Measurements from ENCODE around the gene RTL3. TPM values are rescaled to one million over a fixed set of nuclear protein-coding genes. Genes with fewer than 3 reads are reported as not detected.

The RTL3 gene, protein sequence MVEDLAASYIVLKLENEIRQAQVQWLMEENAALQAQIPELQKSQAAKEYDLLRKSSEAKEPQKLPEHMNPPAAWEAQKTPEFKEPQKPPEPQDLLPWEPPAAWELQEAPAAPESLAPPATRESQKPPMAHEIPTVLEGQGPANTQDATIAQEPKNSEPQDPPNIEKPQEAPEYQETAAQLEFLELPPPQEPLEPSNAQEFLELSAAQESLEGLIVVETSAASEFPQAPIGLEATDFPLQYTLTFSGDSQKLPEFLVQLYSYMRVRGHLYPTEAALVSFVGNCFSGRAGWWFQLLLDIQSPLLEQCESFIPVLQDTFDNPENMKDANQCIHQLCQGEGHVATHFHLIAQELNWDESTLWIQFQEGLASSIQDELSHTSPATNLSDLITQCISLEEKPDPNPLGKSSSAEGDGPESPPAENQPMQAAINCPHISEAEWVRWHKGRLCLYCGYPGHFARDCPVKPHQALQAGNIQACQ
- not detected in 2 replicates for total RNA-seq (2014; rRNA removed; shearing (Covaris generic))

DNA sequence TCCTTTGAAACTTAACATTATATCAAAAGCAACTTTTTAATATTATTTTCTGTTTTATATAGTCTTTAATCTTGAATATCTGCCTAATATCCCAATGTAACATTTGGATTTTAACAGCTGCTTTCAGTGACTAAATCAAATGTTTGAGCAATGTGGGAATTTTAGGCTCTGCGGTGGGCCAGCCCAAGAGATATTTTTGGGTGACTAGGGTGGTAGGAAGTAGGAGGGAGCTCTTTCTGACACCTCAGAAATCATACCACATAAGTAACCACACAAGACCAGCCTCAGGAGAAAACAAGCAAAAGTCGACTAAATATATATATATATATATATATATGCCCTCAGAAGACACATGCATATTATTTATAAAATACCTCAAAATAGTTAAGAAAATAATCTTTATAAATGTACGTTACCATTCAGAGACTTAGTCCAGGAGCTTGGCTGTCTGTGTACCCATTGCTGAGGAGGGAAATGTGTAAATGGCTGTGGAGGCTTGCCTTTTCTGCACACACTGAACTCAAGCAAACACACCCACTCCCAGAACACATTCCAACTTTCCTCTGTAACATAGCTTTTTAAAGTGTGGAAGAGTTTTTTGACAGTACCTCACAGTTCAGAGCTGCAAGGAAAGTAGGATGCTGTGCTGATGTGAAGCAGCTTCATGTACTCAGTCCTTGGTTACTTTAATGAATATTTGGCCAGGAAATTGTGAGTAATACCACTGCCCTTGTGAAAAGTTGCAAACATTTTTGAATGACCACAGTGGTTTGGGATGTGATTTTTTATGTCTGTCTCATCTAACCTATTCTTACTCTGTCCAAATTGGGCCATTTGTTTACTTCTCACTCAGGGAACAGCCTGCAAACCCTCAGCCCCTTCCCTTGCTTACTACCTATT, at the start of gene RTL3:
TSS of gene RTL3 (minus strand) at position 484 of the 900 bp plus-strand sequence. CDS start 908 bp downstream, outside the sequence.
- H3K4me3 ChIP-seq (ENCODE audit: insufficient read depth, low read depth, low read length), result no peak within 1 kb of the TSS
- DNase-seq, result no peak
- no peaks in the 10 kb centered on the region for H3K27me3 ChIP-seq (ENCODE audit: control insufficient read depth, insufficient read depth, low read length)
- H3K36me3 ChIP-seq (replicated peaks; ENCODE audit: control insufficient read depth, insufficient read depth, low read length), result no peaks in the 10 kb centered on the region

DNA sequence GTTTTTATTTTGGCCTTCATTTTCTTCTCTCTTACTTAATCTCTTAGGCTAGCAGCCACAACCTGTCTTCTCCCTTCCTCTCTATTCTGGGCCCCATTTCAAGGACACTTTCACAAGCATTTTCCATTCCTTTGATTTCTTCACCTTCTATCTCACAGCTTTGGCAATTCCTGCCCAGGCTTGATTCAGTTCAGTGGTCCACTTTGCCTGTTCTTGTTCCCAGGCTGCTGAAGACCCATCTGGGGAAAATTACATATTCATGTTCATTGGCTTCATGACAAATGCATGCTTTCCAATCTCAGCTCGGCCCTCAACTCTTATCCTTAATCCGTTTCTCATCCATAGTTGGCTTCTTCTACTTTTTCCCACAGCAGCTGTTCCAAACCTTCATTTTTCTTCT, 49.7 kb upstream of the RTL3 start:
- Histone ChIP-seq H3K36me3 (replicated peaks; ENCODE audit: control insufficient read depth, insufficient read depth, low read length) (no peaks in the 10 kb centered on the region), H3K4me3 (ENCODE audit: insufficient read depth, low read depth, low read length) (no peak overlapping the region), H3K27me3 (ENCODE audit: control insufficient read depth, insufficient read depth, low read length) (no peaks in the 10 kb centered on the region)
- DNase-seq, result no peak

DNA sequence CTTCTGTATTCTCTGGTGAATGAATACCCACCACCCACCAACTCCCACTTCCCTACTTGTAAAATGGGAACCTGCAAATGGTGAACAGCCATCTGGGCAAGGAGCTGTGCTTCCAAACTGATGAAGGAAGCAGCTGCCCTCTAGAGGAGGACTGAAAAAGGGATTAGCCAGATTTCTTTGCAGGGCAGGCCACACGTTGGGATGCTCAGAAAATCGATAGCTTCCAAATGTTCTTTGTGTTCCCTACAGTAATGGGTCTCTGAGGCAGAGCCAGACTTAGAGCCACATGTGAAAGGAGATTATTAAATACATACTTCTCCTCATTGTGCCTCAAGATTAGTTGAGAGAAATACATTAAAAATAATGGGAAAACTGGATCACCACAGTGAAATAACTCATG, 49.1 kb upstream of the RTL3 start:
- no peaks in the 10 kb centered on the region for H3K27me3 ChIP-seq (ENCODE audit: control insufficient read depth, insufficient read depth, low read length)
- H3K36me3 ChIP-seq (replicated peaks; ENCODE audit: control insufficient read depth, insufficient read depth, low read length), result no peaks in the 10 kb centered on the region
- peak; percentile 11 for DNase-seq
- no peak overlapping the region for H3K4me3 ChIP-seq (ENCODE audit: insufficient read depth, low read depth, low read length)

DNA sequence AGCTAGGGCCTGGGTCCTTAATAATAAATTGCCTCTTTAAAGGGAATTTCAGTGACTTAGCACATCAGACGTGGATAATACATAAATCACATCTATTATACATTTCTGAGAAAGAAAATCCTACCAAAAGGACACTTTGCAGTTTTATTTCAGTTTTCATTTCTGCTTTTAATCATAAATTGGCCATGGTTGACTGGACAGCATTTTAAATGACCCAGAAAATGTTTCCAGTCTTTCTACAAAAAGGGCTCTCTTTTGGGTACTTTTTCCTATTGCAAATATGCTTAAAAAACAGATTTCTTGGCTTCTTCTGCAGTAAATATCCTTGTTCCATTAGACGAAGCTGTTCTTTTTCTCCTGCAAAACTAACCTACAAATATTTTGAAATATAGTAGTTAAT, 46.9 kb upstream of the RTL3 start:
- Histone ChIP-seq H3K4me3 (ENCODE audit: insufficient read depth, low read depth, low read length) (no peak overlapping the region), H3K36me3 (replicated peaks; ENCODE audit: control insufficient read depth, insufficient read depth, low read length) (no peaks in the 10 kb centered on the region), H3K27me3 (ENCODE audit: control insufficient read depth, insufficient read depth, low read length) (no peaks in the 10 kb centered on the region)
- DNase-seq, result no peak

DNA sequence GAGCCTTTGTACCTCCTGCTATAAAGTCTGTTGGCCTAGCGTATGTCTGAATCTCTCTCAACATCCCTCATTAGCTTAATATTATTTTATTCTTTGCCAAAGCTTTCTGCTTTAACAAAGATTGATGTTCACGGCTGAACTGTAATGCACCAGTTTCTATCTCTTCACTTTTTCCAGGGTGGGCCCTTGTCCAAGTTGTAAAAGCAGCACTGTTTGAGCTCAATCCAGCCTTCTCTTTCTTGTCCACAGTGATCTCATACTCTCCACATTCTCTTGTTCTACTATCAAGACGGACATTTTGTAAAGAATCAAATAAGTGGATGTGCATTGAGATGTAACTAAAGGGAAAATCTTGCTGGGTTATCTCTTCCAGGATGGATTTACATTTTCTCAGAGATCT, 34.4 kb upstream of the RTL3 start:
- H3K36me3 ChIP-seq (replicated peaks; ENCODE audit: control insufficient read depth, insufficient read depth, low read length), result no peaks in the 10 kb centered on the region
- H3K4me3 ChIP-seq (ENCODE audit: insufficient read depth, low read depth, low read length), result no peak overlapping the region
- DNase-seq, result no peak
- H3K27me3 ChIP-seq (ENCODE audit: control insufficient read depth, insufficient read depth, low read length), result no peaks in the 10 kb centered on the region

DNA sequence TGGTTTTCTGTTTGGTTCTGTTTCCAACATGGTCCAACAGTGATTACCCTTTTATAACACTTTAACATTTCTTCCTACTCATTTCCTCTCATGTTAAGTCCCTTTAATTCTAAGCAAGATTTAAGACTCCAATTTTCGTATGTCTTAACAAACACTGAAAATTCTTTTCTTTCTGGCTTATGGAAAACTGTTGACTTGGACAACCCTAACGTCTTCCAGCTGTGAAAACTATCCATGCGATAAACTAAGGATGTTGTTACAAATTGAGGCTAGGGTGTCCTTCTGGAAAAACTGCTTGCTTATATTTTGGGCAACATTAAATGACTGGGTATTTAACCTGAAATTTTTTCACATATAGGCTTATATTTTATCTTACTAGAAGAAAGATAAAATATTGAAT, 33.9 kb upstream of the RTL3 start:
- no peaks in the 10 kb centered on the region for H3K36me3 ChIP-seq (replicated peaks; ENCODE audit: control insufficient read depth, insufficient read depth, low read length)
- no peak overlapping the region for H3K4me3 ChIP-seq (ENCODE audit: insufficient read depth, low read depth, low read length)
- no peaks in the 10 kb centered on the region for H3K27me3 ChIP-seq (ENCODE audit: control insufficient read depth, insufficient read depth, low read length)
- no peak for DNase-seq

DNA sequence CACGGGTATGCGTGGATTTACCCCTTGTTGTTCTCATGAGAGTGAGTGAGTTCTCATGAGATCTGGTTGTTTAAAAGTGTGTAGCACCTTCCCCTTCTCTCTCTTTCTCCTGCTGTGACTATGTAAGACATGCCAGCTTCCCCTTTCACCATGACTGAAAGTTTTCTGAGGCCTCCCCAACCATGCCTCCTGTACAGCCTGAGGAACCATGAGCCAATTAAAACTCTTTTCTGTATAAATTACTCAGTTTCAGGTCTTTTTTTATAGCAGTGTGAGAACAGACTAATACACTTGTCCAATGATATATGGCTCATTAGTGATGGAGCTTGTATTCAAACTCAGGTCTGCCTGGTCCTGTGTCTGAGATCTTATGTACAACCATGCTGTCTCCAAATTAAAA, 28.5 kb upstream of the RTL3 start:
- H3K4me3 ChIP-seq (ENCODE audit: insufficient read depth, low read depth, low read length), result no peak overlapping the region
- H3K36me3 ChIP-seq (replicated peaks; ENCODE audit: control insufficient read depth, insufficient read depth, low read length), result no peaks in the 10 kb centered on the region
- no peak for DNase-seq
- no peaks in the 10 kb centered on the region for H3K27me3 ChIP-seq (ENCODE audit: control insufficient read depth, insufficient read depth, low read length)

DNA sequence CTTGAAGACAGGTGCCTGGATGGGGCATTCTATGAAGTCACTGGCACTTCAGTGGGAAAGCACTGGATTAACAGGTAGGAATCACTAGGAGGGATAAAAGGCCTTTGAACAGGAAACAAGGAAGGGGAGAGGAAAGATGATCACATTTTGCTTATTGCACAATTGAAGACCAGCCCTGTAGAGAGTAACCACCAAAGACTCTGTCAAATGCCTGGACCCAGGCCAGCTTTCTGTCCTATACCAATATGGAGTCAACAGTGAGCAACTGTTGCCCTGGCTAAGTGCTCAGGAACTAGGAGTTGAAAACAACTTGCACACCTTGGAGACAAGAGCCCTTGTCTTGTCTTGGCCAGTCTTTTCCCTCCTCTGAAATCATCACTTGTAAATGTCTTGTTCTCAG, 14.1 kb upstream of the RTL3 start:
- Histone ChIP-seq H3K36me3 (replicated peaks; ENCODE audit: control insufficient read depth, insufficient read depth, low read length) (no peaks in the 10 kb centered on the region), H3K27me3 (ENCODE audit: control insufficient read depth, insufficient read depth, low read length) (no peaks in the 10 kb centered on the region), H3K4me3 (ENCODE audit: insufficient read depth, low read depth, low read length) (no peak overlapping the region)
- DNase-seq, result no peak

DNA sequence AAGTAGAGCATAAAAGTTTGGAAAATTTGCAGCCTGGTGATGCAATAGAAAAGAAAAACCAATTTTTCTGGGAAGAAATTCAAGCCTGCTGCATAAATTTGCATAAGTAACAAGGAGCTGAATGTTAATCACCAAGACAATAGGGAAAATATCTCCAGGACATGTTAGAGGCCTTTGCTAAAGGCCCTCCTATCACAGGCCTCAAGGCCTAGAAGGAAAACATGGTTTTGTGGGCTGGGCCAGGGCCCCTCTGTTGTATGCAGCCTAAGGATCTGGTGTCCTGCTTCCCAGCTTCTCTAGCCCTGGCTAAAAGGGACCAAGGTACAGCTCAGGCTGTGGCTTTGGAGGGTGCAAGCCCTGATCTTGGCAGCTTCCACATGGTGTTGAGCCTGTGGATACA, 6.2 kb upstream of the RTL3 start:
- Histone ChIP-seq H3K36me3 (replicated peaks; ENCODE audit: control insufficient read depth, insufficient read depth, low read length) (no peaks in the 10 kb centered on the region), H3K27me3 (ENCODE audit: control insufficient read depth, insufficient read depth, low read length) (no peaks in the 10 kb centered on the region), H3K4me3 (ENCODE audit: insufficient read depth, low read depth, low read length) (no peak overlapping the region)
- DNase-seq, result no peak

DNA sequence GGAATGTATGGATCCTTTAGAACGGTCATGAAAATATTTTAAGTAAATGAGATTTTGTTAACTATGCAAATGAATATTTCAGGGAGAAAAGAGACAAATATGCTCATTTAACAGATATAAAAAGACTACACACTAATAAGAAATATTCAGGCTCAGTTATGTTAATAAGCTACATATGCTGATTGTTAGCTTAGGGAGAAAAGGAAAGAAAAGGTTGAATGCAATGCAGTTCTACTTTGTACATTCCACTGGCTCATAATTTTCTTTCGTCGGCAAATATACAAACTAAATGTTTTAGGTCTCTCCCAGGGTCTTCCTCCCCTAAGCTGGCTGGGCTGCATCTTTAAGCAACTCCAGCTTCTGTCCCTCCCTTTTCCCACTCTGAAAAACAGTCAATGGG, 2.7 kb upstream of the RTL3 start:
- no peaks in the 10 kb centered on the region for H3K36me3 ChIP-seq (replicated peaks; ENCODE audit: control insufficient read depth, insufficient read depth, low read length)
- no peak for DNase-seq
- no peak overlapping the region for H3K4me3 ChIP-seq (ENCODE audit: insufficient read depth, low read depth, low read length)
- no peaks in the 10 kb centered on the region for H3K27me3 ChIP-seq (ENCODE audit: control insufficient read depth, insufficient read depth, low read length)

DNA sequence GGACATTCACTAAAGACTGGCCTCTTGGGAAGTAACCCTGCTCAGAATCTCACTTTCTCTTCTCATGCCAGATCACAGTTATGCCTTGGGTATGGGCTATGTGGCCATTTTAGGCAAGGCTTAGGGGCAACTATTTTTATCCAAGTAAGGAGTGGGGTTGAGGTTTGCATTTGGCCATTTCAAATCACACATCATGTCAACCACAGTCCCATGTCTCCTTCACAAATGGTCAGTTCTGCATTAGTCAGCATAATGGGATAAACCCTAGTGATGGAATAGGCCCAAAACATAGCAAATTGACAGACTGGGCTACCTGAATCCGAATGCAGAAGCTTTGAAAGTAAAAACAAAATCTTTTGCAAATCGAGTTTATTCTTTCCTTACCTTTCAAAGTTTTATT, 827 bp upstream of the RTL3 start:
- no peaks in the 10 kb centered on the region for H3K36me3 ChIP-seq (replicated peaks; ENCODE audit: control insufficient read depth, insufficient read depth, low read length)
- H3K4me3 ChIP-seq (ENCODE audit: insufficient read depth, low read depth, low read length), result no peak overlapping the region
- DNase-seq, result no peak
- no peaks in the 10 kb centered on the region for H3K27me3 ChIP-seq (ENCODE audit: control insufficient read depth, insufficient read depth, low read length)

DNA sequence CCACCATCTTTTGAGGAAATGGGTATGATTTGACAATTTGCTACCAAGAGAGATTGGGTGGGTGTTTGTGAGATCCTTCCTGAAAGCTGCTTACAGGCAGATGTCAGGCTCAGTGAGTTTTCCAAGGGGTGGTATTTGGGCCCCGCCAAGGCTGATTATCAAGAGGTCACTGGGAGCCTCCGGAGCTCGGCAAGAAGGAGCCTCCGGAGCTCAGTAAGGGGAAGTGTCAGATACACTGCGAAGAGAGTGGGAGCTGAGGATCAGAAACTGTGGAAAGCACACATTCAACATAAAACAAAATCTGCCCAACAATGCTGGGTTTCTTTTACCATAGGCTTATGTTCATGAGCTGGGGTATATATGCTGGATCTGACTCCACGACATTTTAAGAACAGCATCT, 714 bp downstream of the RTL3 start:
- no peaks in the 10 kb centered on the region for H3K36me3 ChIP-seq (replicated peaks; ENCODE audit: control insufficient read depth, insufficient read depth, low read length)
- no peak for DNase-seq
- H3K27me3 ChIP-seq (ENCODE audit: control insufficient read depth, insufficient read depth, low read length), result no peaks in the 10 kb centered on the region
- no peak overlapping the region for H3K4me3 ChIP-seq (ENCODE audit: insufficient read depth, low read depth, low read length)

DNA sequence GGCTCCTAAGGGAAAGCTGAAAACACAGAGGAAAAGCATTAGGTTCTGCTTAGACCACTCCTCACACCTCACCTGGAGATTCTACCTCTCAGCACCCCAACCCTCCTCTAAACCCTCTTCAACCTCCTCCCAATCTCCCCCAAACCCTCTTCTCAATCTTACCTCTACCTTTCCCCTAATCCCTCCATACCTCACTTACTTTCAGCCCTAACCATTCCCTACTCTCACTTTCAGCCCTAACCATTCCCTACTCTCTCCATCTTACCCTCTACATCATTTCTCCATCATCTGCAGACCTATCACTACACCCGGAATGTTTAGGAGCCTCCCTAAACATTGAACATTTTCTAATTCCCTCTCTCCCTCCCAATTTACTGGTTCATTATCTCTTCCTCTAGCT, 3.5 kb downstream of the RTL3 start:
- Histone ChIP-seq H3K36me3 (replicated peaks; ENCODE audit: control insufficient read depth, insufficient read depth, low read length) (no peaks in the 10 kb centered on the region), H3K4me3 (ENCODE audit: insufficient read depth, low read depth, low read length) (no peak overlapping the region), H3K27me3 (ENCODE audit: control insufficient read depth, insufficient read depth, low read length) (no peaks in the 10 kb centered on the region)
- no peak for DNase-seq

DNA sequence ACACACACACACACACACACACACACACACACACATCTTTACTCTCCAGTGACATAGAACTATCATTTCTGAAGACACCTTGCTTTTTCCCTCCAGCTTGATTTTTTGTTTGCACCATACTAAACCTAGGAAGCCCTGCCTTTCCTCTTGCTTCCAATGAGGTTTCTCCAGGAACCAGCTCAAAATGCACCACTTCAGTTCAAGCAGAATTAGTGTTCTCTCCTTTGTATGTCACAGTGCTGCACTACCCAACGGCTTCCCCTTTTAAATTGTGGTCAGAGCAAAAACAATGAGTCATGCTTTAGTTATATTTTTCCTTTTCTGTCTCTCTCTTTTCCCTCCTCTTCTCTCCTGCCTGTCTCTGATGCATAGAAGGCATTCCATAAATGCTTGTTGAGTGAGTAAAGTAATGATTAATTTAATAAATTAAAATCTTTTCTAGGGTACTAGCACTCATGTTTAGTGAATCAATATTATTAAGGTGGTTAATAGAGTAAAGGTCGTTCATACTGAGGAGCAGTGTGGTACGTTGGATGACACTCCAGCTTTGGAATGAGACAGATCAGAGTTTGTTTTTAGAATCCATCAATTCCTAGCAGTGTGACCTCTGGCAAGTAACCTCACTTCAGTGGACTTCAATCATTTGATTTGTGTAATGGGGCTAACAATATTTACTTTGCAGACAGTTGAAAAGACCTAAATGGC, 5.9 kb downstream of the RTL3 start:
- Histone ChIP-seq H3K36me3 (replicated peaks; ENCODE audit: control insufficient read depth, insufficient read depth, low read length) (no peaks in the 10 kb centered on the region), H3K27me3 (ENCODE audit: control insufficient read depth, insufficient read depth, low read length) (no peaks in the 10 kb centered on the region), H3K4me3 (ENCODE audit: insufficient read depth, low read depth, low read length) (no peak overlapping the region)
- no peak for DNase-seq
